Skin of body (tissue), 1 donor: Measurements from ENCODE around the gene PKDREJ. TPM values are rescaled to one million over a fixed set of nuclear protein-coding genes. Genes with fewer than 3 reads are reported as not detected.

Experiments used
- total RNA-seq: library from RNA; depleted of rRNA; stranded (reverse); fragments of >200 nt; gene quantifications from one replicate; pipeline ENCODE4 v1.2.3, GENCODE V29; 2014

Gene PKDREJ
- total RNA-seq, 1 donor from 2014 or later: 0.10 TPM

Other genes starting within 250 kb of the PKDREJ start
- 24.2 TPM for gene PPARA, start 112.8 kb downstream of the PKDREJ start, total RNA-seq
- gene CDPF1, start 13.1 kb downstream of the PKDREJ start, total RNA-seq: 6.2 TPM
- 16.1 TPM for gene TTC38, start 4.7 kb upstream of the PKDREJ start, total RNA-seq
- gene GTSE1, start 33.5 kb upstream of the PKDREJ start, total RNA-seq: 3.6 TPM
- gene TRMU, start 72.4 kb upstream of the PKDREJ start, total RNA-seq: 29.8 TPM